Renal cortex interstitium (tissue), 11 donors: Measurements from ENCODE around the gene TMOD4. TPM values are rescaled to one million over a fixed set of nuclear protein-coding genes. Genes with fewer than 3 reads are reported as not detected.

ENCODE experiments used
- DNase-seq, 11 donors: peaks; one replicate each; pipeline ENCODE4 v3.0.0-alpha.2; 2013; ENCODE audit warnings: low read depth in 9 of 11, low spot score in 4 of 11; ENCODE audit errors: extremely low read depth in 1 of 11
- polyA plus RNA-seq, 3 donors: library from polyadenylated mRNA; unstranded; fragments of 120-200 nt; gene quantifications; one replicate each; pipeline ENCODE4 v1.2.1, GENCODE V29; 2013; ENCODE audit not compliant: insufficient read length in 3 of 3

The TMOD4 gene
- polyA plus RNA-seq, 3 donors, result 1.0 to 2.0 (median 1.4) TPM

GRCh38 chr1:151146072-151146411 lies 29.7 kb downstream of the TMOD4 start:
- peak in 1 of 11 donors; percentile 20 for DNase-seq

- peak in 1 of 11 donors; percentile 13 for DNase-seq
These were observed 30.3 kb downstream of the TMOD4 start for GRCh38 chr1:151145304-151146071.

GRCh38 chr1:151144474-151145303 lies 31.1 kb downstream of the TMOD4 start:
- DNase-seq, result no peak

GRCh38 chr1:151143986-151144385 lies 31.8 kb downstream of the TMOD4 start:
- DNase-seq, result no peak

GRCh38 chr1:151143057-151143435 lies 32.7 kb downstream of the TMOD4 start:
- DNase-seq, result no peak

GRCh38 chr1:151142411-151143056 lies 33.2 kb downstream of the TMOD4 start:
- no peak for DNase-seq

GRCh38 chr1:151137789-151138188 lies 38.0 kb downstream of the TMOD4 start:
- DNase-seq, result no peak

GRCh38 chr1:151135433-151136385 lies 40.1 kb downstream of the TMOD4 start:
- no peak for DNase-seq

- DNase-seq, result no peak
These were observed 40.8 kb downstream of the TMOD4 start for GRCh38 chr1:151134991-151135390.

- DNase-seq, result no peak
These were observed 41.4 kb downstream of the TMOD4 start for GRCh38 chr1:151134396-151134795.

GRCh38 chr1:151133018-151133806 lies 42.6 kb downstream of the TMOD4 start:
- DNase-seq, result no peak

GRCh38 chr1:151132335-151133017 lies 43.3 kb downstream of the TMOD4 start:
- DNase-seq, result no peak

- peak in 2 of 11 donors; percentile 27 to 36 for DNase-seq
These were observed 44.0 kb downstream of the TMOD4 start for GRCh38 chr1:151131701-151132334.

GRCh38 chr1:151130987-151131586 lies 44.7 kb downstream of the TMOD4 start:
- DNase-seq, result peak in 10 of 11 donors; percentile 77 to 94 (median 87)

- DNase-seq, result no peak
These were observed 47.0 kb downstream of the TMOD4 start for GRCh38 chr1:151128800-151129199.

- no peak for DNase-seq
These were observed 50.9 kb downstream of the TMOD4 start for GRCh38 chr1:151124763-151125403.
